CD4-positive, alpha-beta T cell (primary cell): Measurements from ENCODE around the gene WDR91. TPM values are rescaled to one million over a fixed set of nuclear protein-coding genes. Genes with fewer than 3 reads are reported as not detected.

Experiments used
- ATAC-seq: fragments of 200-7000 bp; cut with Tn5 transposase; one replicate; pipeline ENCODE4 v1.10.0; 2022; ENCODE audit warnings: mild to moderate bottlenecking; ENCODE audit not compliant: poor library complexity
- CTCF ChIA-PET: fragments of 350-600 bp; sonication (Branson Sonifier 250); formaldehyde crosslinking; loops from one replicate; lab custom pipeline; 2021; ENCODE audit warnings: antibody characterized with exemption, inconsistent platforms; lab: Charles Lee
- POLR2A ChIA-PET: fragments of 350-600 bp; sonication (Branson Sonifier 250); formaldehyde crosslinking; loops from one replicate; lab custom pipeline; 2021; ENCODE audit warnings: antibody characterized with exemption, inconsistent platforms; lab: Charles Lee
- DNase-seq, 14 experiments: peaks; one replicate each; pipeline ENCODE4 v3.0.0-alpha.2; 2013 to 2020; ENCODE audit warnings: mixed read lengths in 2 of 14
- H3K27ac ChIP-seq, 2 donors: one replicate each; pipeline versions ENCODE4 v1.5.1 to v1.7.0; 2013; ENCODE audit warnings: low read length in 2 of 2, low read depth in 1 of 2, mild to moderate bottlenecking in 1 of 2
- H3K27me3 ChIP-seq, 2 experiments: 1 replicate in 1 of 2; 2 replicates in 1 of 2; pipeline versions ENCODE4 v1.6.1 to v1.7.0; 2013; ENCODE audit warnings: low read length in 2 of 2, control low read depth in 1 of 2, mild to moderate bottlenecking in 1 of 2, moderate library complexity in 1 of 2; ENCODE audit not compliant: insufficient read depth in 2 of 2, control insufficient read depth in 1 of 2
- H3K36me3 ChIP-seq: one replicate; pipeline ENCODE4 v1.6.1; 2013; ENCODE audit warnings: low read length, control low read depth; ENCODE audit not compliant: insufficient read depth
- H3K4me1 ChIP-seq: one replicate; pipeline ENCODE4 v1.6.1; 2013; ENCODE audit warnings: low read length, control low read depth; ENCODE audit not compliant: insufficient read depth
- H3K4me3 ChIP-seq: one replicate; pipeline ENCODE4 v1.5.1; 2013; ENCODE audit warnings: mild to moderate bottlenecking, low read length, moderate library complexity
- H3K9me3 ChIP-seq, 2 experiments: 1 replicate in 1 of 2; 2 replicates in 1 of 2; pipeline versions ENCODE4 v1.6.1 to v1.7.0; 2013; ENCODE audit warnings: low read length in 2 of 2, mild to moderate bottlenecking in 2 of 2, control low read depth in 1 of 2, moderate library complexity in 1 of 2; ENCODE audit not compliant: control insufficient read depth in 1 of 2, insufficient read depth in 1 of 2
- H3K27ac Mint-ChIP-seq: one replicate; pipeline ENCODE4 v1.8.0; 2020; ENCODE audit warnings: mixed read lengths
- H3K27me3 Mint-ChIP-seq: one replicate; pipeline ENCODE4 v1.8.0; 2021; ENCODE audit warnings: mixed read lengths
- H3K36me3 Mint-ChIP-seq: one replicate; pipeline ENCODE4 v1.8.0; 2021; ENCODE audit warnings: low read depth, mixed read lengths
- H3K4me1 Mint-ChIP-seq: one replicate; pipeline ENCODE4 v1.8.0; 2021; ENCODE audit warnings: low read depth, mixed read lengths
- H3K4me3 Mint-ChIP-seq: one replicate; pipeline ENCODE4 v1.8.0; 2020; ENCODE audit warnings: mild to moderate bottlenecking, mixed read lengths
- H3K9me3 Mint-ChIP-seq: one replicate; pipeline ENCODE4 v1.8.0; 2020; ENCODE audit warnings: mixed read lengths
- intact Hi-C, 2 experiments: fragments of 100-400 bp; cut with DNase I in 1 of 2; cut with micrococcal nuclease in 1 of 2; formaldehyde crosslinking; loops; one replicate each; pipeline versions ENCODE4 v1.15.1 to v1.9.0; 2023 to 2025; cut with DNase I, micrococcal nuclease
- total RNA-seq, 174 experiments: library from RNA in 2 of 174; stranded (reverse) in 2 of 174; gene quantifications; one replicate each; pipeline ENCODE4 v1.2.3 and lab custom pipeline; 2021 to 2026
- TF ChIP-seq, protein P1 (sequence below): fragments of 200-600 bp; IDR thresholded peaks from one replicate; pipeline ENCODE4 v1.8.0; 2022; ENCODE audit warnings: antibody characterized with exemption, mild to moderate bottlenecking

Gene WDR91
- total RNA-seq, 2 experiments from 2014 or later: 39.9 to 41.7 TPM

- ChIA-PET CTCF (no interaction called here), POLR2A (no interaction called here)
- no peak for DNase-seq
- intact Hi-C loops: no loop called here
- Histone ChIP-seq H3K27ac (no peak overlapping the region), H3K4me1 (no peaks in the 10 kb centered on the region), H3K4me3 (no peak overlapping the region), H3K9me3 (no peaks in the 10 kb centered on the region), H3K36me3 (peaks cover 76% of the 10 kb centered on the region), H3K27me3 (no peaks in the 10 kb centered on the region)
- Mint-ChIP-seq H3K27me3 (no peaks in the 10 kb centered on the region), H3K36me3 (peaks cover 97% of the 10 kb centered on the region), H3K27ac (no peak overlapping the region), H3K4me1 (peaks cover 27% of the 10 kb centered on the region), H3K9me3 (no peaks in the 10 kb centered on the region), H3K4me3 (no peak overlapping the region)
- TF ChIP-seq, protein P1, sequence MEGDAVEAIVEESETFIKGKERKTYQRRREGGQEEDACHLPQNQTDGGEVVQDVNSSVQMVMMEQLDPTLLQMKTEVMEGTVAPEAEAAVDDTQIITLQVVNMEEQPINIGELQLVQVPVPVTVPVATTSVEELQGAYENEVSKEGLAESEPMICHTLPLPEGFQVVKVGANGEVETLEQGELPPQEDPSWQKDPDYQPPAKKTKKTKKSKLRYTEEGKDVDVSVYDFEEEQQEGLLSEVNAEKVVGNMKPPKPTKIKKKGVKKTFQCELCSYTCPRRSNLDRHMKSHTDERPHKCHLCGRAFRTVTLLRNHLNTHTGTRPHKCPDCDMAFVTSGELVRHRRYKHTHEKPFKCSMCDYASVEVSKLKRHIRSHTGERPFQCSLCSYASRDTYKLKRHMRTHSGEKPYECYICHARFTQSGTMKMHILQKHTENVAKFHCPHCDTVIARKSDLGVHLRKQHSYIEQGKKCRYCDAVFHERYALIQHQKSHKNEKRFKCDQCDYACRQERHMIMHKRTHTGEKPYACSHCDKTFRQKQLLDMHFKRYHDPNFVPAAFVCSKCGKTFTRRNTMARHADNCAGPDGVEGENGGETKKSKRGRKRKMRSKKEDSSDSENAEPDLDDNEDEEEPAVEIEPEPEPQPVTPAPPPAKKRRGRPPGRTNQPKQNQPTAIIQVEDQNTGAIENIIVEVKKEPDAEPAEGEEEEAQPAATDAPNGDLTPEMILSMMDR: no peak
- ATAC-seq: no peak
Observed at GRCh38 chr7:135200821-135201331, 10.4 kb downstream of the WDR91 start.

- TF ChIP-seq, protein P1: no peak
- Mint-ChIP-seq H3K9me3 (no peaks in the 10 kb centered on the region), H3K27me3 (no peaks in the 10 kb centered on the region), H3K4me3 (no peak overlapping the region), H3K36me3 (peaks cover 97% of the 10 kb centered on the region), H3K27ac (no peak overlapping the region), H3K4me1 (peaks cover 19% of the 10 kb centered on the region)
- no peak for ATAC-seq
- Histone ChIP-seq H3K4me1 (no peaks in the 10 kb centered on the region), H3K27ac (no peak overlapping the region), H3K4me3 (no peak overlapping the region), H3K27me3 (no peaks in the 10 kb centered on the region), H3K9me3 (no peaks in the 10 kb centered on the region), H3K36me3 (peaks cover 89% of the 10 kb centered on the region)
- ChIA-PET POLR2A (no interaction called here), CTCF (no interaction called here)
- no peak for DNase-seq
- intact Hi-C loops: no loop called here
Observed at GRCh38 chr7:135199439-135199838, 11.9 kb downstream of the WDR91 start.

GRCh38 chr7:135197906-135198655 lies 13.2 kb downstream of the WDR91 start:
- H3K9me3 Mint-ChIP-seq: no peaks in the 10 kb centered on the region
- H3K27ac Mint-ChIP-seq: no peak overlapping the region
- intact Hi-C loops: no loop called here
- H3K27me3 Mint-ChIP-seq: no peaks in the 10 kb centered on the region
- H3K36me3 Mint-ChIP-seq: peaks cover 98% of the 10 kb centered on the region
- CTCF ChIA-PET: no interaction called here
- Histone ChIP-seq H3K36me3 (peaks cover 92% of the 10 kb centered on the region), H3K9me3 (no peaks in the 10 kb centered on the region), H3K27me3 (no peaks in the 10 kb centered on the region), H3K4me3 (no peak overlapping the region), H3K4me1 (no peaks in the 10 kb centered on the region), H3K27ac (no peak overlapping the region)
- ATAC-seq: no peak
- DNase-seq: no peak
- H3K4me3 Mint-ChIP-seq: no peak overlapping the region
- POLR2A ChIA-PET: no interaction called here
- TF ChIP-seq, protein P1: no peak
- peaks cover 11% of the 10 kb centered on the region for H3K4me1 Mint-ChIP-seq
